ENCODE results near the gene LRAT.

DNA sequence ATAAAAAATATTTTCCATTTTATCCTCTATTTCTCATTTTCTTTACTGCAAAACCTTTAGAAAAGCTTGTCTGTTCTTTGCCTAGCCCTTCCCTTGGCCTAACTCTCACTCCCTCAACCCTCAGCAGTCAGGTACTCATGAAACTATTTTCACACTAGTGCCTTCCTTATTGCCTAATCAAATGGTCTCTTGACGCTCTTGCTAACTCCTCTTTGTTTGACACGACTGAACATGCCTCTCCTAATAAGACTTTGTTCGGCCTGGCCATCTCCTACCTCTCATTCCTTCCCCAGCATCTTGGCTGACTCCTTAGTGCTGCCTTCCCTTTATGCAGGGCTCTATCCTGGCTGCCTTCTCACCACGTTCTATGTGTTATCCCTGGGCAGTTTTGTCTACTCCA, 11.1 kb upstream of the LRAT start:
- TF ChIP-seq SOX6 (IDR thresholded peaks at IDR 0.05) (no peak), CHCHD3 (CRISPR knock-in tag; IDR thresholded peaks at IDR 0.05) (no peak), ATF3 (IDR thresholded peaks at IDR 0.05) (no peak), ATF3 (CRISPR knock-in tag; conservative IDR thresholded peaks at IDR 0.05) (no peak)

All from K562 (cell line).